ENCODE measurements around the gene MSI2. TPM values are rescaled to one million over a fixed set of nuclear protein-coding genes. Genes with fewer than 3 reads are reported as not detected.

Gene MSI2
- total RNA-seq, 2 donors from 2014 or later: 65.5 to 81.0 TPM

GRCh38 chr17:57372156-57372555, 115.8 kb downstream of the MSI2 start:
- intact Hi-C loops (cut with DNase I, micrococcal nuclease): no loop called here
- ATAC-seq (no peak), DNase-seq (no peak)

GRCh38 chr17:57373048-57373447, 116.7 kb downstream of the MSI2 start:
- DNase-seq: no peak
- intact Hi-C loops (cut with DNase I, micrococcal nuclease): no loop called here
- no peak for ATAC-seq

- ATAC-seq: no peak
- DNase-seq: no peak
- intact Hi-C loops (cut with DNase I, micrococcal nuclease): no loop called here
Measured at GRCh38 chr17:57373756-57374155, 117.4 kb downstream of the MSI2 start.

GRCh38 chr17:57375040-57375769, 118.9 kb downstream of the MSI2 start:
- intact Hi-C loops (cut with DNase I, micrococcal nuclease): no loop called here
- ATAC-seq (no peak), DNase-seq (no peak)

- intact Hi-C loops (cut with DNase I, micrococcal nuclease): no loop called here
- DNase-seq (no peak), ATAC-seq (no peak)
Measured at GRCh38 chr17:57375770-57376225, 119.5 kb downstream of the MSI2 start.

GRCh38 chr17:57377094-57377493, 120.8 kb downstream of the MSI2 start:
- intact Hi-C loops (cut with DNase I, micrococcal nuclease): no loop called here
- ATAC-seq (no peak), DNase-seq (no peak)

- DNase-seq (no peak), ATAC-seq (no peak)
- intact Hi-C loops (cut with DNase I, micrococcal nuclease): no loop called here
Measured at GRCh38 chr17:57379237-57379894, 123.0 kb downstream of the MSI2 start.

- ATAC-seq: no peak
- DNase-seq: no peak
- intact Hi-C loops (cut with DNase I, micrococcal nuclease): no loop called here
Measured at GRCh38 chr17:57379895-57380434, 123.6 kb downstream of the MSI2 start.

GRCh38 chr17:57381498-57381897, 125.2 kb downstream of the MSI2 start:
- DNase-seq: no peak
- no peak for ATAC-seq
- intact Hi-C loops (cut with DNase I, micrococcal nuclease): no loop called here

GRCh38 chr17:57384219-57384618, 127.9 kb downstream of the MSI2 start:
- intact Hi-C loops (cut with DNase I, micrococcal nuclease): no loop called here
- no peak for DNase-seq
- ATAC-seq: no peak

- DNase-seq (no peak), ATAC-seq (no peak)
- intact Hi-C loops (cut with DNase I, micrococcal nuclease): no loop called here
Measured at GRCh38 chr17:57385975-57386374, 129.7 kb downstream of the MSI2 start.

- DNase-seq: no peak
- intact Hi-C loops (cut with DNase I, micrococcal nuclease): no loop called here
- ATAC-seq: no peak
Measured at GRCh38 chr17:57387575-57387974, 131.3 kb downstream of the MSI2 start.

GRCh38 chr17:57388131-57388725, 131.9 kb downstream of the MSI2 start:
- ATAC-seq (no peak), DNase-seq (no peak)
- intact Hi-C loops (cut with DNase I, micrococcal nuclease): no loop called here

- ATAC-seq (no peak), DNase-seq (no peak)
- intact Hi-C loops (cut with DNase I, micrococcal nuclease): no loop called here
Measured at GRCh38 chr17:57389473-57389872, 133.2 kb downstream of the MSI2 start.

GRCh38 chr17:57391076-57391825, 134.9 kb downstream of the MSI2 start:
- no peak for DNase-seq
- intact Hi-C loops (cut with DNase I, micrococcal nuclease): no loop called here
- no peak for ATAC-seq

- DNase-seq (no peak), ATAC-seq (no peak)
- intact Hi-C loops (cut with DNase I, micrococcal nuclease): no loop called here
Measured at GRCh38 chr17:57391857-57392471, 135.6 kb downstream of the MSI2 start.

GRCh38 chr17:57393368-57393767, 137.0 kb downstream of the MSI2 start:
- intact Hi-C loops (cut with DNase I, micrococcal nuclease): no loop called here
- ATAC-seq: no peak
- DNase-seq: no peak

- DNase-seq (no peak), ATAC-seq (no peak)
- intact Hi-C loops (cut with DNase I, micrococcal nuclease): no loop called here
Measured at GRCh38 chr17:57394375-57394774, 138.1 kb downstream of the MSI2 start.

Measured in left colon (tissue), 2 donors.